HG02943 (cell line): Measurements from ENCODE around the gene LMX1B.

ENCODE experiments used
- ATAC-seq: cut with Tn5 transposase; IDR thresholded peaks from one replicate; pipeline ENCODE4 v1.9.1; 2021; ENCODE audit warnings: mild to moderate bottlenecking, low read depth, moderate library complexity; ENCODE audit not compliant: unreplicated experiment

LMX1B gene

GRCh38 chr9:126617003-126617822 lies 3.5 kb downstream of the LMX1B start:
- ATAC-seq = no peak

GRCh38 chr9:126617823-126618165 lies 4.1 kb downstream of the LMX1B start:
- ATAC-seq = no peak

GRCh38 chr9:126618190-126618584 lies 4.5 kb downstream of the LMX1B start:
- ATAC-seq = no peak

DNA sequence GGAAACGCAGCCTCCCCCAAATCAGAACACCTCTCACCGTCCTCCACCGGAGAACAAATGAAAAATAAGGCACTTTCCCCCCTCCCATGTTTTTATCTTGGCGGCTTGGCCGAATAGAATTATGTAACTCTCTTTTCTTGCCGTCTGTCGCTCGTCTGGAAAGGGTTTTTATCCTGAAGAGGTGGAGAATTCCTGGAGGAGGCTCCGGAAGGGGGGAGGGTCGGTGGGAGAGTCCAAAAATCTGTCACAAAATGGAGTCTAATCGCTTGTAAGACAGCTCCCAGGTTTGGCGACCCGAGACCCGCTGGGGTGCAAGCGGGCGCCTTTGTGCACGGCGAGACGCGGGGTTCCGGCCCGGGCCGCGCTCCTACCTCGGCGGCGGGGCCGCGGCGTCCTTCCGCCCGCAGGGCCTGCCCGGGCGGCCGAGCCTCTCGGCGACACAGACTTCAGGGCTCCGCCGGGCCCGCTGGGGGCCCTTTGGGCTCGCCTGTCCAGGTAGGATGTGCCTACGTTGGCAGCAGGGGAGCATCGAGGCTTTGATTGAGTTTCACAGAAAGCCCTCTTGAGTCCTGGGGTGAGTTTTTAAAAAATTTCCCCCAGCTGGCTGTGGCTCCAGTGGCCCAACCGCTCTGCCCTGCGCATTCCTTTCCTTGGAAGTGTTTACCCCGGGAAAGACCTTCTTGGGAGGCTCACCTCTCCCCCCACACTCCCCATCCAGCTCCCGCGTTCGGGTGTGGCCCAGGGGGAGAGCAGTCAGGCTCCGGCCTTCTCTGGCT lies 5.0 kb downstream of the LMX1B start:
- ATAC-seq = no peak

DNA sequence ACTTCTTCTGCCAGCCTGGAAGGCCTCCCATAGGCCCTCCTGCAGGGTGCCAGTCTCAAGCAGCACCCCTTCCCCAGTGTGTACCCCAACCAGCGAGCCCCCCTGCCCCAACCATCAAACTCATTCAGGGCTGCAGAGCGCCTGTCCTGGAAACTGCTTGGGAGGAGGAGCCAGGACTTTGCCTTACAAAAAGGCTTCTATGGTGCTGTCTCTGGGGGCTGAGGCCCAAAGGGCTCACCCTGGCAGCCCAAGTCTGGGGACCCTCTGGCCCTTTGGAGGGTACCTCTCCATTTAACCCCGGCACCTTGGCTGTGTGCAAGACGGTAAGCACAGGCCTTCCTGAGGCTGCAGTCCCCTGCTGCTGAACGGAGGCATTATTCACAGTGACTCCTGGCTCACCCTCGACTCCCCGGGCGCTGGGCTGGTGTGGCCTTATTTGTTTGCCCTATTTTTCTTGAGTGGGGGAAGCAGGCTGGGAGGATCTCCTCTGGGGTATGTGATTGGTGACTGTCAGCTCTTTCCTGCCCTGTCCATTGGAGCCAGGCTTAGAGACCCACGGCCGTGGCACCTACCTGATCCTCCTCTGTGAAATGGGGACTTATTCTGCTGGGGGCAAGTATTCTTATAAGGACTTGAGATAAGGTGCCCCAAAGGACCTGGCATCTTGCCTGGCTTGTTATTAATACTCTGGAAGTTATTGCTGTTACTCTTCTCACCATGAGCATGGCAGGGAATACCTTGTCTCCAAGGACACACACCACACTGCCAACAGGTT lies 5.8 kb downstream of the LMX1B start:
- ATAC-seq = no peak

- no peak for ATAC-seq
These were observed 6.8 kb downstream of the LMX1B start for GRCh38 chr9:126620478-126620877.

GRCh38 chr9:126621061-126621918 lies 7.6 kb downstream of the LMX1B start:
- no peak for ATAC-seq

DNA sequence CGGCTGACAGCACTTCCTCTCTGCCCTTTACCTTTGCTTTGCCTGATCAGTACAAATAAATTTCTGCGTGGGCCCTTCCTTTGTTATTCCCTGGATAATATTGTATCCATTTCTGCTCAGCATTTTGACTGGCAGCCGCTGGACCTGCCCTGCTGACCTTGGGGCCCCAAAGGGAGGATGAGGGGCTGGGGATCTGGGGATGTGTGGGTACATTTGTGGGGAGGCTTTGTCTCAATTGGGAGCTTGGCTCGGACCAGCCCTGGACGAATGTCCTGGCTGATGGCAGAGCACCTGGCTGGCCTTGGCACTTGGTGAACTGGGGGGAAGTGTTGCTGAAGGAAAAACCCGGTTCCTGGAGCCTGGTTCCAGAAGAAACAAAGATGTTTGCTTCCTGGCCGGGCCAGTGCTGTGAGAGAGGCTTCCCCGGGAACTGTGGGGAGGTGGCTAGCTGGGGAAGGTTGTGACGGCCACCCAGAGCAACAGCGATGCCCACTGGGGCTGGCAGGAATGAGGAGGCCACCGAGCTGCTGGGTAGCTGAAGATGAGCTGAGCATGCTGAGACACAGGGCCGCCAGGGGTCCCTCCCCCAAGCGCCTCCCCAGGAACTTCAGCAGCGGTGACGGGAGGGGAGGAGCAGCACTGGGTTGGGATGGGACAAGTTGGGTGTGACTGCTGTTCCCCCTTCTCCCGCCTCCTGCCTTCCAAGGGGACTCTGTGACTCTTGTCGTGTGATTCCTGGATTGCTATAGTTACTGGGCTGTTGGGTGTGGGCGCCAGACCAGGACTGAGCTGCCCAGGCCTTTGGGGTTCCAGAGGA lies 8.4 kb downstream of the LMX1B start:
- no peak for ATAC-seq

DNA sequence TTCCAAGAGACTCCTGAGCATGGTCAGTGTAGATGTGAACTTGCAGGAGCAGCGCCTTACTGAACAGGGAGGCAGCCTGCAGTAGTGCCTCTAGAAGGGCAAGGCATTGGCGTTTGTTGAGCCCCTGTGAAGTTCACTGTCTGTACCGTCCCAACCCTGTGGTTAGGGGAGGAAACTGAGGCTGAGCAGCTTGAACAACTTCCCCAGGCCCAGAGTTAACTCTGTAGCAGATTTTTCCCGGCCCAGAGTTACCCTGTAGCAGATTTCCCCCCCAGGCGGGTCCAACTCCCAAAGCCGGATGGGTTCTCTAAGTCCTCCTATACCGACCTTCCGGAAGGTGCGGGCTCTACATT lies 9.6 kb downstream of the LMX1B start:
- ATAC-seq = no peak

- no peak for ATAC-seq
These were observed 10.1 kb downstream of the LMX1B start for GRCh38 chr9:126623667-126624478.

- no peak for ATAC-seq
These were observed 10.7 kb downstream of the LMX1B start for GRCh38 chr9:126624479-126624826.

DNA sequence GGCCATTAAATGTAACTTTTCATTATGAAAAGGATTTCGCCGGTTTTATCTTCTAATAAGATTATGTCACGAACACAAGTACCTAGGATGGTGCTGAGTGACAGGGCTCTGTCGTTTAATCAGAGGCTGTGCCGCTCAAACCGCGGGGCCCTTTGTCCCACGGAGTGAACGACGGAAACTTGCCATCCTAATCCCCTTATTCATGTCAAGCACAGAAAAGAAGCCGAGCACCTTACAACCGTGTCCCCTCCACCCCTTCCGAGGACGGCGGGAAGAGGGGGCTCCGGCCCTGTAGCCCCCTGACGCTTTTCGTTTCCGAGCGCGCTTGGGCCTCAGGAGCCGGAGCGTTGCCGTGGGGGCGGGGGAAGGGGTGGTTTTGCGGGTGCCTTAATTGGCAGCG lies 11.2 kb downstream of the LMX1B start:
- no peak for ATAC-seq

- no peak for ATAC-seq
These were observed 11.8 kb downstream of the LMX1B start for GRCh38 chr9:126625329-126626126.

DNA sequence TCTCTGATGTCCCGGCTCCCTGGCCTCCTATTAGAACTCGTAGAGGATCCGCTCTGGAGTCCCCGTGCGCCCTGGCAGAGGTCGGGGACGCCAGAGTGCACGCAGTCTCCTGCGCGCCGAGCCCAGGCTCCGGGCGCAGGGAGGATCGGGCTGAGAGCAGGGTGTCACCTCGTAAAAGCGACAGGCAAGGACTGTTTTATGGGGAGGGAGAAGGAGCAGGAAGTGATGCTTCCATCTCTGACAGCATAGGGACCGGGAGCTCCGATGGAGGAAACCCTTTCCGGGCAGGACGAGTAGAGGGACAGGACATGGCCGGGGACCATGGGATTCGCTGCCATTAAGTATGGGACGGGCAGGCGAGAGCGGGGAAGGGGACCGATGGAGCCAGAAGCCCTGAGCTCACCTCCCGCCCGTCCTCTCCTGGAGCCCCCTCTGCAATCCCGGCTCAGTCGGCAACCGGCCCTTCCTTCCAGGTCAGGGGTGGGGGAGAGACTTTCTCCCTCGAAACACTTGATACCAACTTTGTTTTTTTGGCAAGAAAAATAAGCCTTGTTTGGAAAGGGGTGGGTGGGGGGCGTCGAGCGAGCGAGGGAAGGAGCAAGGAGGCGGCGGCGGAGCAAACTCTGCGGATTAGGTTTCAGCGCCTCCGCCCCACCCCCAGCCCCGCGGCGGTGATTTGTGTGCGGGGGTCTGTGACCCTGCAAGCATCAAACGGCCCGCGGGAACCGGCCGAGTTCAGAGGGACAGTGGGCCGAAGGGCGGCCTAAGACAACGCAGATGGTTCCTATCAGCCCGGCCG lies 12.6 kb downstream of the LMX1B start:
- ATAC-seq = no peak

DNA sequence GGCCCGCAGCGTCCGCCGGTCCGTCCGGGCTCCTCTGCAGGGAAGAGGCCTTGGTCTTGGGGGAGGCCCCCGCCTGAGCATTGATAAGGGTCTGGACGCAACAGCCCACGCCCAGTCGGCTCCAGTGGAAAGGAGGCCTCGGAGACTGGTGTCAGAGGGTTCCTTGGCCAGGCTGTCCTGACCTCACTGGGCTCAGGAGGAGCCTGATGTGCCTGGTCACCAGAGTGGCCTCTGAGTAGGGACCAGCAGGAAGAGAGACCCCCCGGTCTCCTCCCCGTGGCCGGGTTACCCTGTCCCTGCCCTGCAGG lies 13.2 kb downstream of the LMX1B start:
- ATAC-seq = no peak

DNA sequence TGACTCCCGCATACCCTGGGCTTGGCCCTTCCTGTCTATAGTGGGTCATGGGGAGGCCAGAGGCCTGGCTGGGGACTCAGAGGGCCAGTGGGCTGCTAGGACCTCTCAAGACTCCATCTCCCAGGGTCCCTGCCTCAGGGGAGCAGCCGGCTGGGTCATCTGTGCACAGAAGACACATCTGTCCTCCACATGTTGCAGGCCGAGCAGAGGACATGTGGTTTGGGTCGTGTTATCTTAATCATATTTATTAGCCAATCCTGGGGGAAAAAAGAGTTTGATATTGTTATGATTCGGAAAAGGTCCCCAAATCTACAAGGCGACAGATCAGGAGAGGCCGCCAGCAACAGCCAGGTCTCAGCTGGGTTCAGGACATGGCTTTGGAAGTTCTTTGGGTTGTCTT lies 14.4 kb downstream of the LMX1B start:
- ATAC-seq = no peak

GRCh38 chr9:126628969-126629674 lies 15.4 kb downstream of the LMX1B start:
- ATAC-seq = no peak
